Stimulated activated CD8-positive, alpha-beta memory T cell treated with anti-CD3 and anti-CD28 coated beads, Interleukin-7, amount 100 ng/mL, for 48 hours (primary cell): ENCODE measurements around the gene MAP2K6.

ENCODE experiments used
- DNase-seq, 2 donors: peaks; one replicate each; pipeline ENCODE4 v3.0.0-alpha.2; 2020; ENCODE audit warnings: low read depth in 1 of 2; ENCODE audit errors: extremely low read depth in 1 of 2

The MAP2K6 gene

GRCh38 chr17:69425978-69426377 is 11.5 kb downstream of the MAP2K6 start:
- DNase-seq = no peak

- no peak for DNase-seq
These were observed 13.1 kb downstream of the MAP2K6 start for GRCh38 chr17:69427486-69428197.

DNA sequence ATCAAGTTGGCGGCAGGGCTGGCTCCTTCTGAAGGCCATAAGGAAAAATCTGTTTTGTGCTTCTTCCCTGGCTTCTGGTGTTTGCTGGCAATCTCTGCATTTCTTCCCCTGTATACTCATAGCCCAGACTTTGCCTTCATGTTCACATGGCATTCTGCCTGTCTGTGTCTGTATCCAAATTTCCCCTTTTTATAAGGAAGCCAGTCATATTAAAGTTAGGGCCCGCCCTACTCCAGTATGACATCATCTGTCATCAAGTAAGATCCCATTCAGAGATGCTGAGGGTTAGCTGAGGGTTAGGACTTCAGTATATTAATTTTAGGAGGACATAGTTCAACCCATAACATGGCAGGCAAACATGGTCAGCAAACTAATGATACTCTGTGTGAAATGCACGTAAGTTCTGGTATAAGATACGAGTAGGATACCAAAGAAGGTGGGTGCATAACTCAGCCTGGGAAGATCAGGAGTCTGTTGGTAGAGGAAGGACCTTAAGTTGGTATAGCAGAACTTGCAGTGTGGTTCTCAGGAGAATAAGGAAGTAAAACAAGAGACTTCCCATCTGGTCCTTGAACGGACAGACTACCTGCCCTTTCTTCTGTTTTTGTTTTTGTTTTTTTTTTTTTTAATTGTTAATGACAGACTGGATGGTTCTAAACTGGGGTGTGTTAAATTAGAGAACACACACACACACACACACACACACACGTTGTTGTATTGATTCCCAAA is 13.9 kb downstream of the MAP2K6 start:
- no peak for DNase-seq

- DNase-seq = no peak
These were observed 16.0 kb downstream of the MAP2K6 start for GRCh38 chr17:69430488-69430887.

DNA sequence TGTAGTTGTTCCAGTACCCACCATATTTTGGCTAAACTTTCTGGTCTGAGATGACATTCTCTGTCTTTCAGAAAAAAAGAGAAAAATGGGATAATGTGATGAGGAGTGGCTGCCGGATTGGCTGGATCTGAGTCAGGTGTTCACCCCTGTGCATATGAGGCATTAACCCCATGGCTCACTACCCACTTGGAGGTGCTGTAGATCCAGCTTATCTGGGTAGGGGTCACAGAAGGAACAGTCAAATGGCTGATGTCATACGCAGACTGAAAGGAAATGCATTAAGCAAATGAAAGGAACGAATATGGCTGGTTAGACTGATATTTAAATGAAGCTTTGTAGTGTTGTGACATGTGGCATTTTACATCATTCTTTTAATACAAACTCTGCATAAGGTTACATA is 17.3 kb downstream of the MAP2K6 start:
- DNase-seq = no peak

DNA sequence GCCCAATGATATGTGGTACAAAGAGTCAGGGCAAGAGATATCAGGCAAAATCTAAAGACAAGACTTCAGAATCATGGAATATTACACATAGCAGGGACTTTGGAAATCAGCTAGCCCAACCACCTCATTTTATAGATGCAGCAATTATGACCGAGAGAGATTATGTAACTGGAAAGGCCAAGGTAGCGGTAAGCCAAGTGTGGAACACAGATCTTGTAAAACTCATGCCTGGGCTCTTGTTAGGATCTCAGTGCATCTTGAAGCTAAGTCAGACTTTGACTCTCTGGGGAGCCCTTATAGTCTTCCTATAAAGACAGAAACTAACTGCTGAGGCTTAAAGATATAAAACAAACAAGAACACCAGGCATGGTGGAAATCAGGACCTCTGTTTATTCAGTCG is 18.6 kb downstream of the MAP2K6 start:
- DNase-seq = no peak

DNA sequence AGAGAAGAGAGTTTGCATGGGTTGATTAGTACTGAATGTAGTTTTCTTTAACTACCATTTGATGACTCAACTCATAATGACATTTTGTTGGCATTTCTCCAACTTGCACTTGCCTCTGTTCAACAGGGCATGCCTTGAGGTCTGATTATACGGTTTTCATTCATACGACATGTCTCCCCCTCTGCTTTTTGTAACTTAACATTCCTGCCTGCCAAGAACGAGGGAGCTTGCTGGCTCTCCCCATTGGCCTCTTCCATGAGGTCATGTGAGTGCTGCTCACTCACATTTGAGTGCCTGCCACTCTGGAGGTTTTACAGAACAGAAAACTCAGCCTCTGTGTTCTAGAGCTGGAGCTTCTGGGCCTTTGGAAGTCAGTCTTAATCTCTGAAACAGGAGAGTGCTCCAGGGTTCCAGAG is 19.7 kb downstream of the MAP2K6 start:
- DNase-seq = no peak

DNA sequence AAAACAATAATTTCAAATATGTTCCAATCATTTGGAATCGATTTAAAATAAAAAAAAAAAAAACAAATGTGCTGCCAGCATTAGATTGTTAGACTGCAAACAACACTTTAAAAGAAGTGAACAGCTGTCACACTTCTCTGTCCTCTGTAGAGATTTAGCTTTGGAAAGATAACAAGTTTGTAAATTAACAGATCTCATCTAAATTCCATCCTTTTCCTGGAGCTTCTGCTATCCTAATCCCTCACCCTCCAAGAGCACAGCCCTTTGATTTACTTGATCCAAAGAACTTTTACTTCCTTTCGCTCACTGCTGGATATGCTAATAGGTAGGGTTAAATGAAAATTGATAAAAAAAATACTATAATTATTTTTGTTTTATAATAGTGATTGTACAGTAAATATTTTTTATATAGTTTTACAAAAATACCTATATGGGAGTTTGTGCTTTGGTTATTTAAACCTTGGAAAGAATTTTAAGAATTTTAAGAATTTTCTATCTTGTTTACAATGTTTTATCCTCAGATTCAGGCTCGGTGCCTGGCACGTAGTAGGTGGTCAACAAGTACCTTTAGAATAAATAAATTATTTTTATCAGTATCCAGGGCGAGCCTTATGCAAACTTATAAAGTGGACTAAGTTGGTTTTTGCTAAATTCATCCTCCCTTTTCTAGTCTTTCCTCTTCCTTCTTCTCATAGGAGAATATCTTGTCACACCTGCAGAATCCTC is 21.6 kb downstream of the MAP2K6 start:
- no peak for DNase-seq

DNA sequence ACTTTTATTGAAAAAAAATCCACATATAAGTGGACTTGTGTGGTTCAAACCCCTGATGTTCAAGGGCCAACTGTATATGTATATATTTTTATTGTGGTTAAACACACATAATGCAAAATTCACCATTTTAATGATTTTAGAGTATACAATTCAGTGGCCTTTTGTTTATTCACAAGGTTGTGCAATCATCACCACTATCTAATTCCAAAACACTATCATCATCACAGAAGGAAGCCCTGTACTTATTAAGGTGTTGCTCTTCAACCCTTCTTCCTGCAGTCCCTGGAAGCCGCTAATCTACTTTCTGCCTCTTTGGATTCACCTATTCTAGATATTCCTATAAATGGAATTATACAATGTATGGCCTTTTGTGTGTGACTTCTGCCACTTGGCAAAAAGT is 23.0 kb downstream of the MAP2K6 start:
- DNase-seq = no peak

- no peak for DNase-seq
These were observed 24.3 kb downstream of the MAP2K6 start for GRCh38 chr17:69438776-69439175.

DNA sequence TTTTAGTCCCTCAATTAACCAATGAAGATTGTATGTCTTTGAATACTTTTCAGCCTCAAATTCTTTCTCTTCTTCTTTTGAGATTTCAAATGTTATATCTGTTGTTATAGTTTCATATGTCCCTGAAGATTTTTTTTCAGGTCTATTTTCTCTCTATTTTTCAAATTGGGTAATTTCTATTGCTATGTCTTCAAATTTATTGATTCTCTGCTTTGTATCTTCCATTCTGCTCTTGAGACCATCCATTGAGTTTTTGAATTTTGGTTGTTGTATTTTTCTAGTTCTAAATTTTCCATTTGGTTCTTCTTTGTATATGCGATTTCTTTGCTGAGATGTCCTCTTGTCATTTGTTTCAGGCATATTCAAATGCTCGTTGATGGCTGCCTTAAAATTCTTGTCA is 26.7 kb downstream of the MAP2K6 start:
- DNase-seq = no peak

- no peak for DNase-seq
These were observed 28.6 kb downstream of the MAP2K6 start for GRCh38 chr17:69443138-69443537.

GRCh38 chr17:69444023-69444422 is 29.5 kb downstream of the MAP2K6 start:
- DNase-seq = no peak

DNA sequence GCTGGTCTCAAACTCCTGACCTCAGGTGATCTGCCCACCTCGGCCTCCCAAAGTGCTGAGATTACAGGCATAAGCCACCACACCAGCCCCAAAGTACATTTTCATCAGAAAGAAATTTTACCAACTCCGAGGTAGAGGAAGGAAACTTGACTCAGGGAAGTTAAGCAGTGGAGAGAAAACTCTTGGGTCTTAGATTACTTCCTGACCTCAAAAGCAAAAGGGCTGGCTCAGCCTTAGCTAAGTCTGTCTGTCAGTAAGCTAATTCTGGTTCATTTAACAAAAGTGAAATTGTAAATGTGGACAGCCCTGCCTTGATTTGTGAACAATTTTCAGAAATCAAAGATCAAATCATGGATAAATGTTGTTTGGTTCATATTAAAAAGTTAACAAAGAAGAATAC is 30.6 kb downstream of the MAP2K6 start:
- no peak for DNase-seq

DNA sequence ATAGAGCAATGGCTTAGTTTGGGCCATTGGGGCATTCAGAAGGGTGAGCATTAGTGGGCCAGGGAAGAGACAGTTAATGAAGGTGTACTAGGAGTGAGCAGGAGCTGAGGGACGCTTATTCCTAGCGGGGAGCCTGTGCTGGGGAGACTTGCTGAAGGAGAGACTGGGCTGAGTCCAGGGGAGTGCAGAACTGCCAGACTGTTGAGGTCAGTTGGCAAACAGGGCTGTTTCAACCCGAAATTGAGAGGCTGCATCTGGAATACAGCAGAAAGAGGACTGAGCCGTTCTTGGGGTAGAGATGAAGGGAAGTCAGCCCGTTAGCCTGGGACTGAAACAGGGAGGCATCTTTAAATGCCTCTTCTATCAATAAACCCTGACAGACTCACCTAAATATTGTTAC is 33.2 kb downstream of the MAP2K6 start:
- no peak for DNase-seq

DNA sequence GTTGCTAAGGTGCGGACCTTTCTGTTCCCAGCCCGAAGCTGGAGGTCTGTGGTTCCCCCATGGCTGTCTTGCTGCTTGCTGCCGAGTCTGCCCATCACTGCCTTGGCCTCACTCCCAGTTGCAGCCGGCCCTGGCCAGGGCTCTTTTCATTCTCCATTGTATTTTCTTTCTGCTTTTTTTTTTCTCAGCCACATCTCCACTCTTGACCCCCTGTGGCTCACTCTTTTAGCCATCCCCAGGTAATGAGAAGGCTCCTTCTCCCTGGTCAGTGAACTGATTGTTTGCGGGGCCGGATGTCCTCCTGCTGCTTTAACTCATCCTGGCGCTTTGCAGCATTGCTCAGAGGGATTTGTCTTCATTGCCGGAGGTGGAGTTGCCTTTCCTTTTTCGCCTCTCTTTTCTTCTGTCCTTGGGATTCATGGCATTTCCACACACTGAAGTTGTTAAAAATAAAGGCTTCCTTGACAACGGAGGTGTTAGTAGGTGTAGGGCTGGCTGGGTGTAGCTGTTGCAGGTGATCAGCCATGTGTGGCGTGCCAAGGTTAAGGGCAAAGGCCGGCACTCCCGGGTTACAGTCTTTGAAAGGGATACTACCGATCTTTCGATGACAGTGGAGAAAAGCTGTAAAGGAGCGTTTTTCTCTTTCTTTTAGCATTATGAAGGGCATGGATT is 34.1 kb downstream of the MAP2K6 start:
- no peak for DNase-seq

DNA sequence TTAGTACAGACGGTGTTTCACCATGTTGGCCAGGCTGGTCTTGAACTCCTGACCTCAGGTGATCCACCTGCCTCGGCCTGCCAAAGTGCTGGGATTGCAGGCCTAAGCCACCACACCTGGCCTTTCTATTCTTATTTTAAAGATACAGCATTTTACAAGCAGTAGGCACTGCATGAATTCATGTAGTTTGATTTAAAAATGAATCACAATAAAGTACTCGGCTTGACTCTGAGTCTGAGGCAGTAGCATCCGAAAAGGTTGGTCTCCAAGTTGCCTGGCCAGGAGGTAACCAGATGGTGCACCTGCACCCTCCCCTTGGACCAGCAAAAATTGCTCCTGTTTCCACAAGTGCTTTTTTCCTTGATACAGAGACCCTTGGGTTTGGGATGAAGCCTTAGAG is 35.6 kb downstream of the MAP2K6 start:
- no peak for DNase-seq

- no peak for DNase-seq
These were observed 36.4 kb downstream of the MAP2K6 start for GRCh38 chr17:69450918-69451317.

GRCh38 chr17:69451416-69452394 is 37.2 kb downstream of the MAP2K6 start:
- DNase-seq = no peak

DNA sequence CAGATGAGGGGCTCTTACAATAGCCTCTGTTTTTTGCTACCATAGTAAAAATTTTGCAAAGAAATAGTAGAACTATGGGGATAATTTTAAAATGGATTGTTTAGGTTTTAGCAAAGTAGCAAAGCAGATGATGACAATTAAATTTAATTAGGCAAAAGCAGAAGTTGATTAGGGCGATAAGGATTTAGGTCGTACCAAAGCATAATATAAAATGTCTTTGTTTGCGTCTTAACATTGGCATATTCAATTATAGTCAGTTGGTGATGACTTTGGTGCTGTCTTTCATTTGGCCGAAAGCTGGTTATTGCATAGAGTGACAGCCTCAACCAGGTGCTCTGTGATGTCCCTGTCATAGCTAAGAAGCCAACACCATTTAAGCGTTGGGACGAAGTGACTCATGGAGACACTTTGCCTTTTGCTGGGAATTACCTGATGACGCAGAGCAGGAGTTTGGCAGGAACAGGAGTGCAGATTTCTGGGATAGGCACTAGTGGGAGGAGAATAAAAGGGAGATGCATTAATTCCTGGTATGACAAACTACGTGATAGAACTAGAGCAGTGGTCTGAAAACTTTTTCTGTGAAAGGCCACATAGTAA is 38.3 kb downstream of the MAP2K6 start:
- no peak for DNase-seq
